ENCODE measurements around the gene MED13. TPM values are rescaled to one million over a fixed set of nuclear protein-coding genes. Genes with fewer than 3 reads are reported as not detected.

Gene MED13
- polyA plus RNA-seq, 3 donors: 2.1 to 32.0 (median 5.0) TPM

GRCh38 chr17:62030264-62030663 lies 34.8 kb downstream of the MED13 start:
- no peak overlapping the region for H3K4me3 ChIP-seq (replicated peaks in 1 of 3; ENCODE audit: low read depth in 2 of 3, low read length in 3 of 3)
- intact Hi-C loops (cut with micrococcal nuclease): no loop called here
- no peak for DNase-seq
- H3K27me3 ChIP-seq (ENCODE audit: control insufficient read depth in 2 of 2, insufficient read depth in 2 of 2, low read length in 2 of 2): no peaks in the 10 kb centered on the region
- peaks cover 27% of the 10 kb centered on the region for H3K79me2 ChIP-seq (ENCODE audit: insufficient read depth, low read length)
- Mint-ChIP-seq H3K9me3 (no peaks in the 10 kb centered on the region), H3K36me3 (peaks cover 82 to 98% of the 10 kb centered on the region in 2 donors), H3K4me3 (no peak overlapping the region), H3K27ac (no peak overlapping the region), H3K27me3 (ENCODE audit: low read depth in 3 of 3) (no peaks in the 10 kb centered on the region), H3K4me1 (no peaks in the 10 kb centered on the region)
- 100% methylated on average over 6 of the region's 6 CpGs for WGBS (ENCODE audit: insufficient coverage)
- no peaks in the 10 kb centered on the region for H3K4me1 ChIP-seq (ENCODE audit: control insufficient read depth in 1 of 2, insufficient read depth in 2 of 2, low read length in 2 of 2)
- H3K9ac ChIP-seq (ENCODE audit: insufficient read depth, low read length, poor library complexity, severe bottlenecking): no peak overlapping the region
- peaks cover 79% of the 10 kb centered on the region for H4K20me1 ChIP-seq (ENCODE audit: insufficient read depth, low read length)
- H3K27ac ChIP-seq (ENCODE audit: low read depth in 1 of 2, low read length in 2 of 2): no peak overlapping the region
- H2AFZ ChIP-seq (ENCODE audit: insufficient read depth, low read depth, low read length, poor library complexity, severe bottlenecking): no peak overlapping the region
- peaks cover 85 to 98% of the 10 kb centered on the region in 2 donors for H3K36me3 ChIP-seq (replicated peaks in 1 of 2; ENCODE audit: control insufficient read depth in 1 of 2, insufficient read depth in 2 of 2, low read length in 2 of 2)
- no peak overlapping the region for H3K4me2 ChIP-seq (replicated peaks; ENCODE audit: extremely low read depth, low read length, poor library complexity, severe bottlenecking)
- TF ChIP-seq, protein P1, sequence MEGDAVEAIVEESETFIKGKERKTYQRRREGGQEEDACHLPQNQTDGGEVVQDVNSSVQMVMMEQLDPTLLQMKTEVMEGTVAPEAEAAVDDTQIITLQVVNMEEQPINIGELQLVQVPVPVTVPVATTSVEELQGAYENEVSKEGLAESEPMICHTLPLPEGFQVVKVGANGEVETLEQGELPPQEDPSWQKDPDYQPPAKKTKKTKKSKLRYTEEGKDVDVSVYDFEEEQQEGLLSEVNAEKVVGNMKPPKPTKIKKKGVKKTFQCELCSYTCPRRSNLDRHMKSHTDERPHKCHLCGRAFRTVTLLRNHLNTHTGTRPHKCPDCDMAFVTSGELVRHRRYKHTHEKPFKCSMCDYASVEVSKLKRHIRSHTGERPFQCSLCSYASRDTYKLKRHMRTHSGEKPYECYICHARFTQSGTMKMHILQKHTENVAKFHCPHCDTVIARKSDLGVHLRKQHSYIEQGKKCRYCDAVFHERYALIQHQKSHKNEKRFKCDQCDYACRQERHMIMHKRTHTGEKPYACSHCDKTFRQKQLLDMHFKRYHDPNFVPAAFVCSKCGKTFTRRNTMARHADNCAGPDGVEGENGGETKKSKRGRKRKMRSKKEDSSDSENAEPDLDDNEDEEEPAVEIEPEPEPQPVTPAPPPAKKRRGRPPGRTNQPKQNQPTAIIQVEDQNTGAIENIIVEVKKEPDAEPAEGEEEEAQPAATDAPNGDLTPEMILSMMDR (IDR thresholded peaks at IDR 0.05): no peak
- no peaks in the 10 kb centered on the region for H3K9me3 ChIP-seq (replicated peaks in 1 of 2; ENCODE audit: control insufficient read depth in 1 of 2, insufficient read depth in 1 of 2, low read length in 2 of 2)

DNA sequence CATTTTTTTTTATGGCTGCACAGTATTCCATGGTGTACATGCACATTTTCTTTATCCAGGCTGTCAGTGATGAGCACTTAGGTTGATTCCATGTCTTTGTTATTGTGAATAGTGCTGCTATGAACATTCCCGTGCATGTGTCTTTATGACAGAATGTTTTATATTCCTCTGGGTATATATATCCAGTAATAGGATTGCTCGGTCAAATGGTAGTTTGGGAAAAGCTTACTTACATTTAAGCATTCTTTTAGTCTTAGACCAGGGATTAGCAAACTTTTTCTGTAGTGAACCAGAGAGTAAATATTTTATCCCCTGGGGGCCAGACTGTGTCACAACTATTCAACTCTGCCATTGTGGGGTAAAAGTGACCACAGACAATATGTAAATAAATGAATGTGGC lies 40.2 kb downstream of the MED13 start:
- peaks cover 75 to 88% of the 10 kb centered on the region in 2 donors for H3K36me3 Mint-ChIP-seq
- intact Hi-C loops (cut with micrococcal nuclease): no loop called here
- Histone ChIP-seq H3K9ac (ENCODE audit: insufficient read depth, low read length, poor library complexity, severe bottlenecking) (no peak overlapping the region), H3K36me3 (replicated peaks in 1 of 2; ENCODE audit: control insufficient read depth in 1 of 2, insufficient read depth in 2 of 2, low read length in 2 of 2) (peaks cover 71 to 89% of the 10 kb centered on the region in 2 donors), H3K4me2 (replicated peaks; ENCODE audit: extremely low read depth, low read length, poor library complexity, severe bottlenecking) (no peak overlapping the region), H2AFZ (ENCODE audit: insufficient read depth, low read depth, low read length, poor library complexity, severe bottlenecking) (no peak overlapping the region), H3K4me1 (ENCODE audit: control insufficient read depth in 1 of 2, insufficient read depth in 2 of 2, low read length in 2 of 2) (no peaks in the 10 kb centered on the region), H4K20me1 (ENCODE audit: insufficient read depth, low read length) (peaks cover 54% of the 10 kb centered on the region), H3K4me3 (replicated peaks in 1 of 3; ENCODE audit: low read depth in 2 of 3, low read length in 3 of 3) (no peak overlapping the region), H3K9me3 (replicated peaks in 1 of 2; ENCODE audit: control insufficient read depth in 1 of 2, insufficient read depth in 1 of 2, low read length in 2 of 2) (no peaks in the 10 kb centered on the region), H3K27ac (ENCODE audit: low read depth in 1 of 2, low read length in 2 of 2) (no peak overlapping the region), H3K27me3 (ENCODE audit: control insufficient read depth in 2 of 2, insufficient read depth in 2 of 2, low read length in 2 of 2) (no peaks in the 10 kb centered on the region), H3K79me2 (ENCODE audit: insufficient read depth, low read length) (peaks cover 19% of the 10 kb centered on the region)
- no CpG with 5 or more reads among the region's 2 CpGs for WGBS (ENCODE audit: insufficient coverage)
- H3K27me3 Mint-ChIP-seq (ENCODE audit: low read depth in 3 of 3): no peaks in the 10 kb centered on the region
- no peak overlapping the region for H3K4me3 Mint-ChIP-seq
- H3K27ac Mint-ChIP-seq: no peak overlapping the region
- no peaks in the 10 kb centered on the region for H3K9me3 Mint-ChIP-seq
- H3K4me1 Mint-ChIP-seq: no peaks in the 10 kb centered on the region
- DNase-seq: no peak
- TF ChIP-seq, protein P1 (IDR thresholded peaks at IDR 0.05): no peak

All from CD14-positive monocyte (primary cell).